K562 treated with DMSO at 1 percent for 24 hours (cell line): ENCODE data around the gene SLC16A9. TPM values are rescaled to one million over a fixed set of nuclear protein-coding genes. Genes with fewer than 3 reads are reported as not detected.

Experiments
- total RNA-seq: library from RNA; unstranded; fragments of 300-600 nt; gene quantifications from 2 replicates; pipeline ENCODE4 v1.2.3, GENCODE V29; 2022; ENCODE audit warnings: low read depth; ENCODE audit not compliant: insufficient read depth

SLC16A9 gene, protein sequence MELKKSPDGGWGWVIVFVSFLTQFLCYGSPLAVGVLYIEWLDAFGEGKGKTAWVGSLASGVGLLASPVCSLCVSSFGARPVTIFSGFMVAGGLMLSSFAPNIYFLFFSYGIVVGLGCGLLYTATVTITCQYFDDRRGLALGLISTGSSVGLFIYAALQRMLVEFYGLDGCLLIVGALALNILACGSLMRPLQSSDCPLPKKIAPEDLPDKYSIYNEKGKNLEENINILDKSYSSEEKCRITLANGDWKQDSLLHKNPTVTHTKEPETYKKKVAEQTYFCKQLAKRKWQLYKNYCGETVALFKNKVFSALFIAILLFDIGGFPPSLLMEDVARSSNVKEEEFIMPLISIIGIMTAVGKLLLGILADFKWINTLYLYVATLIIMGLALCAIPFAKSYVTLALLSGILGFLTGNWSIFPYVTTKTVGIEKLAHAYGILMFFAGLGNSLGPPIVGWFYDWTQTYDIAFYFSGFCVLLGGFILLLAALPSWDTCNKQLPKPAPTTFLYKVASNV
- total RNA-seq, result 0.07 TPM in 1 of 2 replicates, not detected in the other

DNA sequence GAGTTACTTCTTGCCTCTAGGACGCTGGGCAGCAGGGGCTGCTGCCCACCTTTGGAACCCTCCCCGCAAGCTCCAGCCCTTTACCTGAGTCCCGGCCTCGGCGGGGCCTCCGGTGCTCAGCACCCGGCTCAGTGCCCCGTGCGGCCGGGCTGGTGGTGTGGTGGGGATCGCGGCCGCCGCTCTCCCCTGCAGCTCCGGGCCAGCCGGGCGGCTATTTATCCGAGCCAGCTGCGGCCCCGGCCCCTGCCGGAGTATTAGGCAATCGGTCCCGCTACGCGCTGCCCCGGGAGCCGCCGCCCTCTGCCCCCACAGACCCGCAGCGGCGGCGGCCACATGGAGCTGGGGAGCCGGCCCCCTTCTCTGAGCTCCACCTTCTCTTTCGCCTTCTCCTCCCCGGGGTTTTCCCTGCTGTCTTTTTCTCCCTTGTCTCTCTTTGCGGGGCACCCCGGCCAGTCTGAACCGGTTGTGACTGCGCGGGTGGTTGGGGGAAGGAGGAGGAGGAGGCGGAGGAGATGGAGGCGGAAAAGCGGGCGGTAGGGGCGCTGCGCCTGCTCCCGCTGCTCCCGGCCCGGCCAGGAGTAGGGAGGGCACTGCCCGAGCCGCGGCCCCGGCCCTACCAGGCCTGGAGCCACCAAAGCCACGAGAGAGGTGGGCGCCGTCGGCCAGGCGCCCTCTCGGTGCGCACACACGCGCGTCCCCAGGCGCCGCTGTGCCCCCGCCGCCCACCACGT lies at the start of gene SLC16A9:
SLC16A9 (minus strand) TSS at position 456 of the 731 bp plus-strand sequence. CDS start 25,559 bp downstream, outside the sequence.

DNA sequence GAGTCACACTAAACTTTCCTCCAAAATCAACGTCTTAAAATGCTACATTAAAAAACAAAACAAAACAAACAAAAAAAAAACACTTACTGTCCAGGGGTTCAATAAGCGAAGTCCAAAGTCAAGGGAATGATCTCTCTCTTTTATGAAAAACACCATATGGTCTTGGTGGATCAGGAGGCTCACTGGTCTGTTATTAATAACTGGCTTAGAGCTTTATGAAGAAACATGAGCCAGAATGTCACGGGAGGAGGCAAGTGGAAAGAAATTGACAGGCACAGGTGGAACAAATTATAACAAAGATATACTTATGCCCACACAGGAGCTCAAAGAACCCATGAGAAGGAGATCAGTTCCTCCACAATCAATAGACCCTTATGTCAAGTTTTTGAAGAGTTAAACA lies 43.6 kb upstream of the SLC16A9 start, which contains the start of gene MRLN:
MRLN (minus strand) TSS at position 189 of the 400 bp plus-strand sequence.

Other genes with a start within 250 kb of the SLC16A9 start
- gene MRLN, start 43.6 kb upstream of the SLC16A9 start, total RNA-seq, result not detected in 2 replicates
- gene CCDC6, start 196.7 kb upstream of the SLC16A9 start, total RNA-seq, result 11.5 and 12.2 TPM in 2 replicates